AG04450 (cell line): ENCODE results near the gene MCM6. TPM values are rescaled to one million over a fixed set of nuclear protein-coding genes. Genes with fewer than 3 reads are reported as not detected.

Source experiments
- CTCF ChIA-PET: fragments of 300-600, 350-600 bp; formaldehyde crosslinking; extraction: SDS; loops from one replicate; lab custom pipeline; 2022; ENCODE audit warnings: antibody characterized with exemption, inconsistent platforms; lab: Charles Lee
- POLR2A ChIA-PET: fragments of 350-600 bp; formaldehyde crosslinking; extraction: SDS; loops from one replicate; lab custom pipeline; 2021; ENCODE audit warnings: antibody characterized with exemption, inconsistent platforms; lab: Yijun Ruan, JAX
- DNase-seq: peaks from one replicate; pipeline ENCODE4 v3.0.0-alpha.2; 2011; ENCODE audit warnings: low read depth, low spot score
- H3K27ac ChIP-seq: one replicate; pipeline ENCODE4 v1.5.1; 2012; ENCODE audit warnings: low read depth, low read length, control low read depth
- H3K27me3 ChIP-seq: one replicate; pipeline ENCODE4 v1.6.0; 2012; ENCODE audit warnings: low read length; ENCODE audit not compliant: control insufficient read depth, insufficient read depth
- H3K4me3 ChIP-seq: 2 replicates; pipeline ENCODE4 v1.5.1; 2011; ENCODE audit warnings: mild to moderate bottlenecking, low read depth, low read length, control low read depth
- H3K9me3 ChIP-seq: 2 replicates; pipeline ENCODE4 v1.5.1; 2012; ENCODE audit warnings: low read length; ENCODE audit not compliant: control insufficient read depth, insufficient read depth
- CTCF ChIP-seq: IDR thresholded peaks from 2 replicates; pipeline ENCODE4 v1.5.1; 2011; ENCODE audit warnings: low read depth, low read length, control low read depth, inconsistent platforms
- polyA plus RNA-seq: library from polyadenylated mRNA; depleted of rRNA; stranded (reverse); fragments of >200 nt; gene quantifications from 2 replicates; pipeline ENCODE4 v1.2.3, GENCODE V29; 2011

MCM6 gene
- polyA plus RNA-seq, 1 experiment: 27.3 TPM

GRCh38 chr2:135829378-135830135 is 46.7 kb downstream of the MCM6 start:
- CTCF ChIA-PET: no interaction called here
- DNase-seq: no peak

GRCh38 chr2:135826544-135826943 is 49.7 kb downstream of the MCM6 start:
- H3K9me3 ChIP-seq: peaks cover 12% of the 10 kb centered on the region
- no peak for TF ChIP-seq CTCF
- H3K27me3 ChIP-seq: no peaks in the 10 kb centered on the region
- POLR2A ChIA-PET: no interaction called here
- H3K27ac ChIP-seq: no peak overlapping the region
- CTCF ChIA-PET: no interaction called here
- no peak overlapping the region for H3K4me3 ChIP-seq
- no peak for DNase-seq

More at GRCh38 chr2:135829378-135830135, 46.7 kb downstream of the MCM6 start:
- Histone ChIP-seq H3K27ac (no peak overlapping the region), H3K4me3 (no peak overlapping the region), H3K27me3 (no peaks in the 10 kb centered on the region), H3K9me3 (no peaks in the 10 kb centered on the region; the same call in 1 of the 2 replicates)
- POLR2A ChIA-PET: no interaction called here
- no peak for TF ChIP-seq CTCF

- DNase-seq: no peak
- TF ChIP-seq CTCF: no peak
- Histone ChIP-seq H3K27me3 (no peaks in the 10 kb centered on the region), H3K27ac (no peak overlapping the region), H3K4me3 (no peak overlapping the region), H3K9me3 (peaks cover 12% of the 10 kb centered on the region)
- ChIA-PET CTCF (no interaction called here), POLR2A (interaction anchor here (0.7 kb wide), 1 partner anchor 51 kb away, joined by 3 read pairs; the partner anchor contains the start of gene MCM6)
Measured at GRCh38 chr2:135825550-135826176, 50.6 kb downstream of the MCM6 start.

- ChIA-PET CTCF (no interaction called here), POLR2A (no interaction called here)
- H3K4me3 ChIP-seq: no peak overlapping the region
- no peak for TF ChIP-seq CTCF
- H3K27ac ChIP-seq: no peak overlapping the region
- DNase-seq: no peak
- H3K27me3 ChIP-seq: no peaks in the 10 kb centered on the region
- H3K9me3 ChIP-seq: peaks cover 12% of the 10 kb centered on the region
Measured at GRCh38 chr2:135825131-135825530, 51.1 kb downstream of the MCM6 start.

GRCh38 chr2:135822855-135823254 is 53.4 kb downstream of the MCM6 start:
- H3K9me3 ChIP-seq: peaks cover 12% of the 10 kb centered on the region
- no peak for TF ChIP-seq CTCF
- POLR2A ChIA-PET: no interaction called here
- H3K4me3 ChIP-seq: no peak overlapping the region
- H3K27me3 ChIP-seq: no peaks in the 10 kb centered on the region
- CTCF ChIA-PET: interaction anchor here (1.0 kb wide), 1 partner anchor 26 kb away, joined by 4 read pairs; no protein-coding TSS in a partner anchor
- H3K27ac ChIP-seq: no peak overlapping the region
- DNase-seq: no peak
